ENCODE measurements around the gene PRCD.
"Not testable (repeated sequence)": the region's sequence is repeated elsewhere in the genome, so short reads cannot be mapped to it uniquely, and the experiment has no call there.

PRCD gene

GRCh38 chr17:76512366-76513305 is 27.2 kb upstream of the PRCD start:
- H3K4me3 ChIP-seq (ENCODE audit: low read length): no peak overlapping the region
- no peaks in the 10 kb centered on the region for H3K9me3 ChIP-seq (ENCODE audit: low read length)
- no peak overlapping the region for H2AFZ ChIP-seq (ENCODE audit: low read depth, low read length)
- peaks cover 11% of the 10 kb centered on the region for H3K27me3 ChIP-seq (ENCODE audit: insufficient read depth, low read length)
- H3K4me1 ChIP-seq (ENCODE audit: insufficient read depth, low read length): no peaks in the 10 kb centered on the region
- no peaks in the 10 kb centered on the region for H3K36me3 ChIP-seq (ENCODE audit: insufficient read depth, low read length)

- Histone ChIP-seq H3K36me3 (ENCODE audit: insufficient read depth, low read length) (no peaks in the 10 kb centered on the region), H2AFZ (ENCODE audit: low read depth, low read length) (no peak overlapping the region), H3K4me3 (ENCODE audit: low read length) (no peak overlapping the region), H3K4me1 (ENCODE audit: insufficient read depth, low read length) (no peaks in the 10 kb centered on the region), H3K27me3 (ENCODE audit: insufficient read depth, low read length) (peaks cover 7% of the 10 kb centered on the region), H3K9me3 (ENCODE audit: low read length) (no peaks in the 10 kb centered on the region)
Observed at GRCh38 chr17:76513306-76513692, 26.5 kb upstream of the PRCD start.

GRCh38 chr17:76514355-76514754 is 25.5 kb upstream of the PRCD start:
- H3K27me3 ChIP-seq (ENCODE audit: insufficient read depth, low read length); H3K9me3 ChIP-seq (ENCODE audit: low read length); H3K4me1 ChIP-seq (ENCODE audit: insufficient read depth, low read length): not testable (repeated sequence)

GRCh38 chr17:76515274-76515949 is 24.4 kb upstream of the PRCD start:
- no peak overlapping the region for H3K4me3 ChIP-seq (ENCODE audit: low read length)
- H3K36me3 ChIP-seq (ENCODE audit: insufficient read depth, low read length): no peaks in the 10 kb centered on the region
- H3K27me3 ChIP-seq (ENCODE audit: insufficient read depth, low read length): peaks cover 14% of the 10 kb centered on the region

More at GRCh38 chr17:76514355-76514754, 25.5 kb upstream of the PRCD start:
- H3K4me3 ChIP-seq (ENCODE audit: low read length); H3K36me3 ChIP-seq (ENCODE audit: insufficient read depth, low read length); H2AFZ ChIP-seq (ENCODE audit: low read depth, low read length): not testable (repeated sequence)

GRCh38 chr17:76517638-76518038 is 22.2 kb upstream of the PRCD start:
- H3K4me1 ChIP-seq (ENCODE audit: insufficient read depth, low read length): no peaks in the 10 kb centered on the region
- H3K27me3 ChIP-seq (ENCODE audit: insufficient read depth, low read length): peaks cover 27% of the 10 kb centered on the region
- no peaks in the 10 kb centered on the region for H3K36me3 ChIP-seq (ENCODE audit: insufficient read depth, low read length)
- no peaks in the 10 kb centered on the region for H3K9me3 ChIP-seq (ENCODE audit: low read length)
- no peak overlapping the region for H3K4me3 ChIP-seq (ENCODE audit: low read length)
- H2AFZ ChIP-seq (ENCODE audit: low read depth, low read length): no peak overlapping the region

More at GRCh38 chr17:76515274-76515949, 24.4 kb upstream of the PRCD start:
- H2AFZ ChIP-seq (ENCODE audit: low read depth, low read length): no peak overlapping the region
- no peaks in the 10 kb centered on the region for H3K9me3 ChIP-seq (ENCODE audit: low read length)
- no peaks in the 10 kb centered on the region for H3K4me1 ChIP-seq (ENCODE audit: insufficient read depth, low read length)

GRCh38 chr17:76519048-76519966 is 20.5 kb upstream of the PRCD start:
- H3K4me3 ChIP-seq (ENCODE audit: low read length): no peak overlapping the region

GRCh38 chr17:76521262-76521661 is 18.6 kb upstream of the PRCD start:
- no peaks in the 10 kb centered on the region for H3K9me3 ChIP-seq (ENCODE audit: low read length)
- no peak overlapping the region for H2AFZ ChIP-seq (ENCODE audit: low read depth, low read length)
- no peak overlapping the region for H3K4me3 ChIP-seq (ENCODE audit: low read length)
- H3K4me1 ChIP-seq (ENCODE audit: insufficient read depth, low read length): peaks cover 2% of the 10 kb centered on the region
- H3K27me3 ChIP-seq (ENCODE audit: insufficient read depth, low read length): peaks cover 22% of the 10 kb centered on the region
- no peaks in the 10 kb centered on the region for H3K36me3 ChIP-seq (ENCODE audit: insufficient read depth, low read length)

More at GRCh38 chr17:76519048-76519966, 20.5 kb upstream of the PRCD start:
- Histone ChIP-seq H3K9me3 (ENCODE audit: low read length) (no peaks in the 10 kb centered on the region), H3K36me3 (ENCODE audit: insufficient read depth, low read length) (no peaks in the 10 kb centered on the region), H2AFZ (ENCODE audit: low read depth, low read length) (no peak overlapping the region), H3K27me3 (ENCODE audit: insufficient read depth, low read length) (peaks cover 22% of the 10 kb centered on the region), H3K4me1 (ENCODE audit: insufficient read depth, low read length) (peaks cover 2% of the 10 kb centered on the region)

- H2AFZ ChIP-seq (ENCODE audit: low read depth, low read length); H3K4me1 ChIP-seq (ENCODE audit: insufficient read depth, low read length); H3K36me3 ChIP-seq (ENCODE audit: insufficient read depth, low read length); H3K4me3 ChIP-seq (ENCODE audit: low read length); H3K9me3 ChIP-seq (ENCODE audit: low read length): not testable (repeated sequence)
- H3K27me3 ChIP-seq (ENCODE audit: insufficient read depth, low read length): peaks cover 22% of the 10 kb centered on the region
Observed at GRCh38 chr17:76521683-76522082, 18.2 kb upstream of the PRCD start.

GRCh38 chr17:76523084-76524037 is 16.5 kb upstream of the PRCD start:
- Histone ChIP-seq H2AFZ (ENCODE audit: low read depth, low read length) (no peak overlapping the region), H3K9me3 (ENCODE audit: low read length) (no peaks in the 10 kb centered on the region)

GRCh38 chr17:76524598-76525512 is 15.0 kb upstream of the PRCD start:
- Histone ChIP-seq H3K27me3 (ENCODE audit: insufficient read depth, low read length) (peaks cover 18% of the 10 kb centered on the region), H3K9me3 (ENCODE audit: low read length) (no peaks in the 10 kb centered on the region), H2AFZ (ENCODE audit: low read depth, low read length) (no peak overlapping the region), H3K4me1 (ENCODE audit: insufficient read depth, low read length) (peaks cover 16% of the 10 kb centered on the region), H3K4me3 (ENCODE audit: low read length) (no peak overlapping the region), H3K36me3 (ENCODE audit: insufficient read depth, low read length) (no peaks in the 10 kb centered on the region)

More at GRCh38 chr17:76523084-76524037, 16.5 kb upstream of the PRCD start:
- H3K36me3 ChIP-seq (ENCODE audit: insufficient read depth, low read length): no peaks in the 10 kb centered on the region
- H3K4me3 ChIP-seq (ENCODE audit: low read length): no peak overlapping the region
- H3K27me3 ChIP-seq (ENCODE audit: insufficient read depth, low read length): peaks cover 22% of the 10 kb centered on the region
- peaks cover 8% of the 10 kb centered on the region for H3K4me1 ChIP-seq (ENCODE audit: insufficient read depth, low read length)

GRCh38 chr17:76525513-76525833 is 14.4 kb upstream of the PRCD start:
- H3K4me3 ChIP-seq (ENCODE audit: low read length); H2AFZ ChIP-seq (ENCODE audit: low read depth, low read length); H3K36me3 ChIP-seq (ENCODE audit: insufficient read depth, low read length); H3K9me3 ChIP-seq (ENCODE audit: low read length): not testable (repeated sequence)
- H3K27me3 ChIP-seq (ENCODE audit: insufficient read depth, low read length): peaks cover 14% of the 10 kb centered on the region
- H3K4me1 ChIP-seq (ENCODE audit: insufficient read depth, low read length): peaks cover 22% of the 10 kb centered on the region
